ENCODE measurements around the gene ZNF554. TPM values are rescaled to one million over a fixed set of nuclear protein-coding genes. Genes with fewer than 3 reads are reported as not detected.

Gene ZNF554
- total RNA-seq, 1 experiment from 2014 or later = 5.9 TPM

DNA sequence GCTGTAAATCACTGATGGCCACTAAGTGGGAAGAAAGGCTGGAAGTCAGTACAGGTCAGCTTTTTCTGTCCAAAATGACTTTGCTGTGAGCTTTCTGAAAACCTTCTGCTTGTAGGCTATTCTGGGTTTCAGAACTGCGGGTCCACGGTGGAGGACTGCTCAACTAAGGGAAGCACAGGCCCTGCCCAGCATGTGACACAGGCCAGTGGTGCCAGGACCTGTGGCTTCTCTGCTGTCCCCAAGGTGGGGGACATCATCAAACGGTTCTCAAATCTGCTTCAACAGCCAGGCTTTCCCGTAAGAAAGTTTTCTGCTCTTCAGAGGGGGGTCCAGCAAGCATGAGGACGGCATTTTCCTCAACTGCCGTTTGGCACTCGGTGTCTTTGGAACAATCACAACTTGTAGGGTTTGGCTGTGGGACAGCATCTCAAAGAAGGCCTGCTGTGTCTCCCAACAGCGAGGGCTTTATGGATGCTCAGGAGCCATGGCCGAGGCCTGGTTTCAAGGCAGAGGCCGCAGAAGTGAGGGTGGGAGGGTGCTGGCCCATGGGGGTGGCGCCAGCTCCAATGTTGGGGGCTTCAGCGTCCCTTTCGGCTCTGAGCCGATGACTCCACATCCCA, 40.4 kb upstream of the ZNF554 start:
- no peak overlapping the region for H3K9ac ChIP-seq (ENCODE audit: extremely low read depth, insufficient read length, low read length)
- no peak for TF ChIP-seq CTCF (conservative IDR thresholded peaks at IDR 0.05)
- H4K20me1 ChIP-seq (ENCODE audit: control insufficient read depth, insufficient read depth, insufficient read length) = no peaks in the 10 kb centered on the region
- H3K27me3 Mint-ChIP-seq (ENCODE audit: low read depth) = no peaks in the 10 kb centered on the region; the same call in 1 of the 2 replicates
- no peak overlapping the region for H3T11ph ChIP-seq (ENCODE audit: low read length)
- H4K91ac ChIP-seq (ENCODE audit: insufficient read length, low read depth, low read length) = no peak overlapping the region
- no peak overlapping the region for H2BK15ac ChIP-seq (ENCODE audit: low read depth, low read length)
- no peak overlapping the region for H3K56ac ChIP-seq (ENCODE audit: insufficient read length, low read depth, low read length)
- H3K27me3 ChIP-seq (ENCODE audit: insufficient read depth, low read length) = no peaks in the 10 kb centered on the region
- H3K23me2 ChIP-seq (ENCODE audit: insufficient read length, low read depth, low read length, poor library complexity, severe bottlenecking) = peaks cover 5% of the 10 kb centered on the region
- H2BK12ac ChIP-seq (ENCODE audit: insufficient read length, low read depth, low read length) = no peak overlapping the region
- H2BK5ac ChIP-seq (ENCODE audit: insufficient read length, low read length) = no peak overlapping the region
- H2AFZ ChIP-seq (ENCODE audit: low read length) = no peak overlapping the region
- H4K5ac ChIP-seq (ENCODE audit: insufficient read length, low read depth, low read length) = no peak overlapping the region
- H2BK20ac ChIP-seq (ENCODE audit: low read depth, low read length, poor library complexity, severe bottlenecking) = no peak overlapping the region
- peaks cover 0 to 4% of the 10 kb centered on the region in 2 experiments; a peak in 1 of 5 replicates for H3K9me3 Mint-ChIP-seq
- H3K4ac ChIP-seq (ENCODE audit: low read depth, low read length) = no peak overlapping the region
- no peak overlapping the region for H3K4me2 ChIP-seq (ENCODE audit: insufficient read depth, insufficient read length, low read length)
- H2BK120ac ChIP-seq (ENCODE audit: low read depth, low read length, poor library complexity, severe bottlenecking) = no peak overlapping the region
- H3K27ac Mint-ChIP-seq = no peak overlapping the region
- no peak overlapping the region for H3K18ac ChIP-seq (ENCODE audit: insufficient read length, low read depth, low read length)
- DNase-seq = no peak
- peaks cover 8% of the 10 kb centered on the region for H3K79me1 ChIP-seq (ENCODE audit: insufficient read depth, low read depth, low read length, poor library complexity, severe bottlenecking)
- peaks cover 10 to 18% of the 10 kb centered on the region in 2 experiments for H3K4me1 Mint-ChIP-seq
- H3K27ac ChIP-seq (ENCODE audit: insufficient read length, low read depth, low read length) = no peak overlapping the region
- no peaks in the 10 kb centered on the region for H3K9me3 ChIP-seq (ENCODE audit: control insufficient read depth, low read depth, low read length)
- peaks cover 78% of the 10 kb centered on the region for H3K79me2 ChIP-seq (ENCODE audit: insufficient read depth, low read length)
- H3K4me3 Mint-ChIP-seq = no peak overlapping the region
- no CpG with 5 or more reads among the region's 14 CpGs for WGBS (ENCODE audit: extremely low coverage, insufficient read length, low lambda C conversion rate)
- H3K36me3 Mint-ChIP-seq (ENCODE audit: insufficient read depth in 1 of 3, low read depth in 3 of 3) = peaks cover 14 to 32% (median 31%) of the 10 kb centered on the region in 3 experiments
- no peaks in the 10 kb centered on the region for H3K4me1 ChIP-seq (ENCODE audit: insufficient read depth, low read length)
- H3K14ac ChIP-seq (ENCODE audit: insufficient read depth, low read length) = no peak overlapping the region
- no peak overlapping the region for H2AK5ac ChIP-seq (ENCODE audit: insufficient read length, low read length)
- H4K8ac ChIP-seq (replicated peaks; ENCODE audit: insufficient read length, low read depth, low read length) = no peak overlapping the region
- H3K23ac ChIP-seq (ENCODE audit: insufficient read length, low read depth, low read length) = no peak overlapping the region
